ENCODE results near the gene FANCE.
A peak's percentile ranks its signal among the peaks of the same experiment; 100 is the strongest.

Gene FANCE

DNA sequence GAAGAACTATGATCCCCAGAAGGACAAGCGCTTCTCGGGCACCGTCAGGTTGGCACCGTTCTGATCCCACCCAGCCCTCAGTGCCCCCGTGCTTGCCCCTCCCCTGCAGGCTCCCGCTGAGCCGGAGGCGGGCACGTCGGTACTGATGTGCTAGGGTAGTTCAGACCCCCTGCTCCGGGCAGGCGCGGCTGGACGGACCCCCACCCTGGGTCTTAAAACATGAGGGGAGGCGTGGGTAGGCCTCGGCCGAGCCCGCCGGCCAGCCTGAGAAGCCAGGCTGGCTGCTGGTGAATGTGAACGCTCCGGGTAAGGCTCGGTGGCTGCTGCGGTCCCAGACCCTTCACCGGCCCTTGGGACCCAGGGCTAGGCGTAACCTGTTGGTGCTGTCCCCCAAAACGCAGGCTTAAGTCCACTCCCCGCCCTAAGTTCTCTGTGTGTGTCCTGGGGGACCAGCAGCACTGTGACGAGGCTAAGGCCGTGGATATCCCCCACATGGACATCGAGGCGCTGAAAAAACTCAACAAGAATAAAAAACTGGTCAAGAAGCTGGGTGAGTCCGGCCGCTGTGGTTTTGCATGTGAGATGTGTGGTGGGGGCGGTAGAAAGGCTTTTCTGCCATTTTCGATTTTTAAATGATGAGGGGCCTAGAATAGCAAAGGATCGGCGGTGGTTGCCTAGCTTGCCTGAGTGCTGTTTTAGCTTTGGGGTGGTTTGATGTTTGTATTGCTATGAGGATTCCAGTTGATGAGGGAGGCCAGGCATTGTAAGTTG lies 17.0 kb downstream of the FANCE start:
- no peak for FAIRE-seq

- no peak for FAIRE-seq
Measured at GRCh38 chr6:35469751-35470662, 17.9 kb downstream of the FANCE start.

- FAIRE-seq, result no peak
Measured at GRCh38 chr6:35470663-35471120, 18.6 kb downstream of the FANCE start.

GRCh38 chr6:35471836-35472345 lies 19.8 kb downstream of the FANCE start:
- peak; percentile 8 for FAIRE-seq

- no peak for FAIRE-seq
Measured at GRCh38 chr6:35473075-35473849, 21.1 kb downstream of the FANCE start.

GRCh38 chr6:35473850-35474130 lies 21.7 kb downstream of the FANCE start:
- no peak for FAIRE-seq

DNA sequence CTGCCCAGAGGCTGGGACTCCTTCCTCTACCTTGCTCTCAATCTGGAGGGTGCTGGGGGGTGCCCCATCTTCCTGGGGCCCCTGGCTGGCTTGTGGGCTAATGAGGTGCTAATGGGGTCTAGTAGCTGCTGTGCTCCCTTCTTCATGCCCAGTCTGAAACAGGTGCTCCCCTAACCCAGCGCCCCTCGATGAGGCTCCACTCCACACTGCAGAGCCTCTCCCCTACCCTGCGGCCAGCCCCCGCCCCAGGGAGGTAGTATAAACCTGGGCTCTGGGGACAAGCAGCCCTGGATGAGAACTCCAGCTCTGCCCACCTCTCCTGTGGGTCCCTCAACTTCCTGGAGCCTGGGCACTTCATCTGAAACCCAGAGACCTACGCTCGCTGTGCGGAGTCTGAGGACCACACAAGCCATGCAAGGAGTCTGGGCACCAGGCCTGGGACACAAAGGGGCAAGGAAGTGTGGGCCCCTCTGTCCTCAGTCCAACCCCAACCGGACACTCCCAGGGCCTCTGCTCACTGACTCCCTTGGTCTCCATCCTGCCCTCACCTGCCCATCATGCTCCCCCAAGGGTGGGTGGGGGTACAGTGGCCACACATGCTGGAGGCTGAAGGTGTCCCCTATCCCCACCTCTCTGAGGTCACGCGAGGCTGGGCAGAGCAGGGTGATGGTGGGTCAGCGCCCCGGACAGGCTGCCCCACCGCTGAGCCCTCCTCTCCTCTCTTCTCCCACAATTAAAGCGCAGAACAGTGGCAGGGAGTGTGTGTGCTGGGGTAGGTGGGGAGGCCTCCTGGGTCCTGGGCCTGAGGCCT lies 22.2 kb downstream of the FANCE start:
- no peak for FAIRE-seq

DNA sequence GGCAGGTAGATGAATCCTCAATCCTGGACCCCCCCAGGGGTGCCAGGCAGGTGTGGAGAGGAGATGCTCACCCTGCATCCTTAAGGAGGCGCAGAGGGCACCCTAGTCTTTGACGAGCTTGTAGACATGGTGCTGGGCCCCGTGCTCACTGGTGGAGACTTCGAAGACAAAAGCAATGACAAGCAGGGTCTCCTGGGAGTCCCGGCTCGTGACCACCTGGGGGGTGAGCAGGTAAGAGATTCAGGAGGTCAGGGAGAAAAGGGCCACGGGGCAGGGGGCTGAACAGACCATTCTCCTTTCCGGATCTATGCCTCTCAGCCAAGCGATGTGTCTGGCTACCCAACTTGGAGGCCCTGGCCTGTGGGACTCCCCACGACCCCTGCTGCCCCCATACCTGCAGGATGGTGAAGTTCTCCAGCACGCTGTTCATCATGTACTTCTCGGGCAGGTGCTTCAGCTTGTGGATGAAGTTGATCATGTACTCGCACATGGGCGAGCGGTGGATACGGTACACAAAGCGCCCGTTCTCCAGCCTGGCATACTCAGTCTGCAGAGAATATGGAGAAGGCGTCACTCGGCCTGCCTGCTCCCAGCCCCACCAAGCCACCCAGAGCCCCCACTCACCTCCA lies 22.9 kb downstream of the FANCE start:
- no peak for FAIRE-seq

DNA sequence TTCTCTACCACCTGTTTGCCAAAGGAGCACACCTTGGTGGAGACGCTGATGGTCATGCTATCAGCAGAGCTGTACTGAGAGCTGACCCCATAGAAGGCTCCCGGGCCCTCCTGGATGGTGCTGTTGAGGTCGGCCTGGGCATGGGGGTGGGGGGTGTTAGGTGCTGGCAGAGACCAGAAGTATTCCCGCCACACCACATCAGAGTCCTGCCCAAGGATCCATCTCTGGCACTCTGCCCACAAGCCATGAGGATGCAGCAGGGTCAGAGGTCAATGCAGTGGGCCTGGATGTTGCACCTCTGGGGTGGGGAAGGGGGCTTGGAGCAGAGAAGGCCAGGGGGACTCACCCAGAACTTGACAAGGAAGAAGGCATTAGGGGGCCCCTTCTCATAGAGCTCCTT lies 23.4 kb downstream of the FANCE start:
- FAIRE-seq, result no peak

GRCh38 chr6:35476004-35476403 lies 23.9 kb downstream of the FANCE start:
- FAIRE-seq, result no peak

- no peak for FAIRE-seq
Measured at GRCh38 chr6:35477028-35477427, 24.9 kb downstream of the FANCE start.

DNA sequence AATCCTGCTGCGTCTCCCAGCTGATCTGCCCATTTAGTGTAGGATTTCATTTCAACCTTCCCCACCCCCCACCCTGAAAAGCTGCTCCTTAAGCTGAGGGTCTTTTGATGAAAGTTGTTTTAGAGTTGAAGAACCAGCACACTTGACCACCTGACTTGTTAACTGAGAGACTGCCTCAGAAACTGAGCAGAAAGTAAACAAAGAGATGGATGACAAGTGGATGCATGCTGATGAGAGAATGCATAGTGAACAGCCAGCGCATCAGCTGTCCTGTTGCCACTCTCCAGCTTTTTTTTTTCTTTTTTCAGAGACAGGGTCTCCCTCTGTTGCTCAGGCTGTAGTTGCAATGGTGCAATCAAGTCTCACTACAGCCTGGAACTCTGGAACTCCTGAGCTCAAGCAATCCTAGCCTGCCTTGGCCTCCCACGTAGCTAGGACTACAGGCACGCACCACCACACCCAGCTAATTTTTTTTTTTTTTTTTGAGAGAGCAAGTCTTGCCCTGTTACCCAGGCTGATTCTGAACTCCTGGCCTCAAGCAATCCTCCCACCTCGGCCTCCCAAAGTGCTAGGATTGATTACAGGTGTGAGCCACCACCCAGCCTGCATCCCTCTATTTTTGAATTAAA lies 25.5 kb downstream of the FANCE start:
- no peak for FAIRE-seq

- no peak for FAIRE-seq
Measured at GRCh38 chr6:35478259-35478658, 26.1 kb downstream of the FANCE start.

DNA sequence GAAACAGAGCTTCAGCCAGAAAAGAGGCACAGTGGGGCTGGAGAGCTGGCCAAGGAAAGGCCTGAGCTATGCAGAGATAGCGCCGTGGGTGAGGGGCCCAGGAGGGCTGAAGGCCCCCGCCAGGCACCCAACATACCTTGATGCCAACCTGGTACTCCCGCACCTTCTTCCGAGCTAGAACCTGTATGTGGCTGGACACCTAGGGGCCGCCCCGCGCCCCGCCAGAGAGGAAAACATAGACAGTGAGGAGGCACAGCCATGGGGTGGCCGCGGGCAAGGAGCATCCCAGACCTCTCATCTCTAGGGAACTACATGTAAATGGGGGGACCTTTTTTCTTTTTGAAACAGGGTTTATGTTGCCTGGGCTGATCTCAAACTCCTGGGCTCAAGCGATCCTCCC lies 28.0 kb downstream of the FANCE start:
- FAIRE-seq, result no peak

GRCh38 chr6:35481226-35481625 lies 29.1 kb downstream of the FANCE start:
- FAIRE-seq, result no peak

- no peak for FAIRE-seq
Measured at GRCh38 chr6:35483062-35483461, 30.9 kb downstream of the FANCE start.

DNA sequence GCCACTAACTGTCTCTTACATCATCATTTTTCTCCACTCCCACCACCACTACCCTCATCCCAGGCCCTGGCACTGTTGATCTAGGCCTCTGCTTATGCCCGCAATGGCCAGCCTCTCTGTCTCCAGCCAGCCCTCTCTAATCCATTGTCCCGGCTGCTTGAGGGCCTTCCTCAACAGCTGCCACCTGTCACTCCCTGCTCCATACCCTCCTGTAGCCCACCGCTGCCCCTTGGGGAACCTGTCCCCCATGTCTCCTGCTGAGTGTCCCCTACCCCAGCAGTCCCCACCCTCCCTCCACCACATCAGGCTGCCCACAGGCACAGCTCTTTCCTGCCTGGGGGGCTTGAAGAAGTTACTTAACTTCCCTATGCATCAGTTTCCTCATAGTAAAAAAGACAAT lies 31.4 kb downstream of the FANCE start:
- no peak for FAIRE-seq

GRCh38 chr6:35483893-35484645 lies 31.9 kb downstream of the FANCE start:
- no peak for FAIRE-seq

- no peak for FAIRE-seq
Measured at GRCh38 chr6:35484921-35485392, 32.8 kb downstream of the FANCE start.

GRCh38 chr6:35485402-35485877 lies 33.3 kb downstream of the FANCE start:
- FAIRE-seq, result peak; percentile 48

All from G401.6 (cell line).